ENCODE data around the gene PXK.

PXK gene

GRCh38 chr3:58293516-58293915 is 39.2 kb upstream of the PXK start:
- Histone ChIP-seq H3K9me3 (ENCODE audit: low read depth, low read length) (no peaks in the 10 kb centered on the region), H3K36me3 (ENCODE audit: insufficient read depth, low read length) (peaks cover 25% of the 10 kb centered on the region; the same call in 1 of the 2 replicates), H3K9ac (ENCODE audit: insufficient read length) (no peak overlapping the region), H3K27ac (peak overlapping the region; percentile 60; the same call in 1 of the 2 replicates), H3K4me3 (no peak overlapping the region)
- no peak for TF ChIP-seq FOXP2 (optimal IDR thresholded peaks at IDR 0.05; ENCODE audit: control extremely low read depth, extremely low read length, insufficient read depth)
- TF ChIP-seq POLR2AphosphoS5 (IDR thresholded peaks at IDR 0.05; ENCODE audit: borderline replicate concordance, low read depth, low read length) = no peak
- TF ChIP-seq EZH2 (IDR thresholded peaks at IDR 0.05) = no peak
- DNase-seq (ENCODE audit: low read depth, low spot score) = no peak

GRCh38 chr3:58296269-58296668 is 36.4 kb upstream of the PXK start:
- Histone ChIP-seq H3K36me3 (ENCODE audit: insufficient read depth, low read length) (peaks cover 22% of the 10 kb centered on the region; the same call in 1 of the 2 replicates), H3K9me3 (ENCODE audit: low read depth, low read length) (no peaks in the 10 kb centered on the region), H3K9ac (ENCODE audit: insufficient read length) (no peak overlapping the region), H3K4me3 (no peak overlapping the region), H3K27ac (peak overlapping the region; percentile 64)
- DNase-seq (ENCODE audit: low read depth, low spot score) = no peak
- 0 out of 2 replicates have a peak, but pooled peaks have one; percentile 10 for TF ChIP-seq POLR2AphosphoS5 (IDR thresholded peaks at IDR 0.05; ENCODE audit: borderline replicate concordance, low read depth, low read length)
- no peak for TF ChIP-seq EZH2 (IDR thresholded peaks at IDR 0.05)

- peaks cover 16% of the 10 kb centered on the region; the same call in 1 of the 2 replicates for H3K36me3 ChIP-seq (ENCODE audit: insufficient read depth, low read length)
- no peaks in the 10 kb centered on the region for H3K9me3 ChIP-seq (ENCODE audit: low read depth, low read length)
- no peak overlapping the region for H3K9ac ChIP-seq (ENCODE audit: insufficient read length)
- TF ChIP-seq FOXP2 (optimal IDR thresholded peaks at IDR 0.05; ENCODE audit: control extremely low read depth, extremely low read length, insufficient read depth) (no peak), EZH2 (IDR thresholded peaks at IDR 0.05) (no peak), POLR2AphosphoS5 (IDR thresholded peaks at IDR 0.05; ENCODE audit: borderline replicate concordance, low read depth, low read length) (no peak; the same call in 1 of the 2 replicates)
- no peak for DNase-seq (ENCODE audit: low read depth, low spot score)
- H3K4me3 ChIP-seq = no peak overlapping the region
- peak overlapping the region; percentile 64; the same call in 1 of the 2 replicates for H3K27ac ChIP-seq
Observed at GRCh38 chr3:58296843-58297242, 35.8 kb upstream of the PXK start.

- DNase-seq (ENCODE audit: low read depth, low spot score) = no peak
- peak; percentile 4; the same call in 1 of the 2 replicates for TF ChIP-seq POLR2AphosphoS5 (IDR thresholded peaks at IDR 0.05; ENCODE audit: borderline replicate concordance, low read depth, low read length)
- no peak for TF ChIP-seq EZH2 (IDR thresholded peaks at IDR 0.05)
- Histone ChIP-seq H3K27ac (no peak overlapping the region), H3K9me3 (ENCODE audit: low read depth, low read length) (no peaks in the 10 kb centered on the region), H3K36me3 (ENCODE audit: insufficient read depth, low read length) (peaks cover 11% of the 10 kb centered on the region; the same call in 1 of the 2 replicates), H3K9ac (ENCODE audit: insufficient read length) (no peak overlapping the region), H3K4me3 (no peak overlapping the region)
Observed at GRCh38 chr3:58298190-58298589, 34.5 kb upstream of the PXK start.

GRCh38 chr3:58299075-58299474 is 33.6 kb upstream of the PXK start:
- no peak for DNase-seq (ENCODE audit: low read depth, low spot score)
- TF ChIP-seq FOXP2 (optimal IDR thresholded peaks at IDR 0.05; ENCODE audit: control extremely low read depth, extremely low read length, insufficient read depth) = no peak
- no peak for TF ChIP-seq EZH2 (IDR thresholded peaks at IDR 0.05)
- no peak for TF ChIP-seq POLR2AphosphoS5 (IDR thresholded peaks at IDR 0.05; ENCODE audit: borderline replicate concordance, low read depth, low read length)
- Histone ChIP-seq H3K27ac (peak overlapping the region; percentile 25), H3K9me3 (ENCODE audit: low read depth, low read length) (no peaks in the 10 kb centered on the region), H3K9ac (ENCODE audit: insufficient read length) (no peak overlapping the region), H3K4me3 (no peak overlapping the region), H3K36me3 (ENCODE audit: insufficient read depth, low read length) (peaks cover 2% of the 10 kb centered on the region; the same call in 1 of the 2 replicates)

GRCh38 chr3:58299839-58300516 is 32.7 kb upstream of the PXK start:
- no peak for DNase-seq (ENCODE audit: low read depth, low spot score)
- no peak overlapping the region for H3K4me3 ChIP-seq
- H3K9ac ChIP-seq (ENCODE audit: insufficient read length) = no peak overlapping the region
- H3K36me3 ChIP-seq (ENCODE audit: insufficient read depth, low read length) = no peaks in the 10 kb centered on the region
- H3K27ac ChIP-seq = peak overlapping the region; percentile 25; the same call in 1 of the 2 replicates
- no peaks in the 10 kb centered on the region for H3K9me3 ChIP-seq (ENCODE audit: low read depth, low read length)
- TF ChIP-seq FOXP2 (optimal IDR thresholded peaks at IDR 0.05; ENCODE audit: control extremely low read depth, extremely low read length, insufficient read depth) (no peak), POLR2AphosphoS5 (IDR thresholded peaks at IDR 0.05; ENCODE audit: borderline replicate concordance, low read depth, low read length) (no peak), EZH2 (IDR thresholded peaks at IDR 0.05) (no peak)

- TF ChIP-seq POLR2AphosphoS5 (IDR thresholded peaks at IDR 0.05; ENCODE audit: borderline replicate concordance, low read depth, low read length) = peak; percentile 91
- no peak for TF ChIP-seq EZH2 (IDR thresholded peaks at IDR 0.05)
- no peak for TF ChIP-seq FOXP2 (optimal IDR thresholded peaks at IDR 0.05; ENCODE audit: control extremely low read depth, extremely low read length, insufficient read depth)
- peak within 1 kb of the TSS; percentile 92 for H3K4me3 ChIP-seq
- peak within 1 kb of the TSS; percentile 85 for H3K27ac ChIP-seq
- no peaks in the 10 kb centered on the region for H3K9me3 ChIP-seq (ENCODE audit: low read depth, low read length)
- peaks cover 2% of the 10 kb centered on the region; the same call in 1 of the 2 replicates for H3K36me3 ChIP-seq (ENCODE audit: insufficient read depth, low read length)
- H3K9ac ChIP-seq (ENCODE audit: insufficient read length) = peak within 1 kb of the TSS; percentile 95
- peak; percentile 67 for DNase-seq (ENCODE audit: low read depth, low spot score)
Observed at GRCh38 chr3:58305882-58306711, 26.6 kb upstream of the PXK start, which contains the start of the genes HTD2 and RPP14. TSS of gene HTD2 (plus strand) at chr3:58306520. CDS start at chr3:58317614, 11,094 bp downstream. TSS of gene RPP14 (plus strand) at chr3:58306245. CDS start at chr3:58310330, 4,085 bp downstream.

GRCh38 chr3:58307639-58308215 is 25.0 kb upstream of the PXK start:
- no peak overlapping the region for H3K9ac ChIP-seq (ENCODE audit: insufficient read length)
- no peak for DNase-seq (ENCODE audit: low read depth, low spot score)
- H3K27ac ChIP-seq = no peak overlapping the region
- no peak for TF ChIP-seq POLR2AphosphoS5 (IDR thresholded peaks at IDR 0.05; ENCODE audit: borderline replicate concordance, low read depth, low read length)
- no peak for TF ChIP-seq FOXP2 (optimal IDR thresholded peaks at IDR 0.05; ENCODE audit: control extremely low read depth, extremely low read length, insufficient read depth)
- no peak for TF ChIP-seq EZH2 (IDR thresholded peaks at IDR 0.05)
- H3K9me3 ChIP-seq (ENCODE audit: low read depth, low read length) = no peaks in the 10 kb centered on the region
- H3K36me3 ChIP-seq (ENCODE audit: insufficient read depth, low read length) = peaks cover 16% of the 10 kb centered on the region; the same call in 1 of the 2 replicates
- H3K4me3 ChIP-seq = peak overlapping the region; percentile 92

Data from SK-N-MC (cell line).